ENCODE data around the gene DENND4A.

DNA sequence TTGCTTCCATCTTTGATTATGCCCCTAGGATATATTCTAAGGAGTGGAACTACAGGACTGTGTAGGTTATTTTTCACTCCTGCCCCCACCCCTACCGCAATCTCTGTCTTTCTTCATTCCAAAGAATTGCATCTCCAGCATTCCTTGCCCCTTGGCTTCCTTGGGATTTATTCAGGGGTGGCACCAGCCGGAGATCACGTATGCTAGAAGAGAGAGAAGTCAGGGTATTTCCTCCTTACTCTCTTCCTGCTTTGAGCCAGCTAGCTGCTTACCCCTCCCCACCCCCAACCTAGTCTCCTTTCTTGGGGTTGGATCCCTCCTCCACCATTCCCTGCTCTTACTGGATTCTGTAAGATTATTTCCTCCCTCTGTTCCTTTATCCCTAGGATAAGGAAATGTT, 35.0 kb upstream of the DENND4A start:
- TF ChIP-seq POLR2A (IDR thresholded peaks at IDR 0.05): no peak
- no peak for TF ChIP-seq CTCF (IDR thresholded peaks at IDR 0.05 in 8 of 11, conservative IDR thresholded peaks at IDR 0.05 in 3 of 11)

Measured in spleen (tissue), 7 donors.